ENCODE data around the gene SNAPC2. TPM values are rescaled to one million over a fixed set of nuclear protein-coding genes. Genes with fewer than 3 reads are reported as not detected.

Gene SNAPC2
- total and polyA plus RNA-seq, 2 of the 13 experiments (the other 11 are each of a cell fraction or from before 2014, with no cell fraction given), result 10.2 to 12.7 TPM

DNA sequence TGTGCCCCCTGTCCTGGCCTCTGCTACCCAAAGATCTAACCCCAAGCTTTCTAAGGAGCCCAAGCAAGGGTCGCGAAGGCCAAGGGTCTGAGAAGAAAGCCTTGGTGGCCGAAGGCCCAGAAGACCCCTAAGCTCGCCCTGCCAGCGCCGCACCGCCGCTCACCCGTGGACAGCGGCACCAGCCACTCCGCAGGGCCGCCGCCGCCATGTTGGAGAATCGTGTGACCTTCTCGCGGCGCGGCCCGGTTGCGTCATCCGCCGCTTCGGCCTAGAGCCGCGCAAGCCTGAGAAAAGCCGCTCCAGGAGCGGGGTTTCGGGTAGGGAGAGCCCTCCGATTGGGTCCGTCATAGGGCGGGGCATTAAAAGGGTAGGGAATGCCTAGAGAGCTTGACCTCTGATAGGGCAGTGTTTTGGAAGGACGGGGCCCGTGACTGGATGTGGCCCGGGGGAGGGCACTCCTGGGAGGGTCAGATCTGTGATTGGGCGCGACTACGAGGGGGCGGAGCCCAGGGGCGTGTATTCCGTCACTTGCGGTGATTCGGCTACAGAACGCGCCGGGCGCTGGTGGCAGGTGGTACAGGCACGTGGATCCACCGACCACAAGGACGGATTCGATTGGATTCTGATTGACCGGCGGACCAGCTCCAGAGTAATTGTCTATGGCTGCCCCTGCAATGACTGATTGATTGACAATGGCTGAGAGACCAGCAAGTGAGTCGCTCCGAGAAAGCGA, 23.5 kb downstream of the SNAPC2 start, which contains the start of gene TIMM44 (continued):
- TF ChIP-seq MAFK (conservative IDR thresholded peaks at IDR 0.05 in 1 of 2, IDR thresholded peaks at IDR 0.05 in 1 of 2; ENCODE audit: low read length in 2 of 2), result no peak
- TF ChIP-seq, protein P1, sequence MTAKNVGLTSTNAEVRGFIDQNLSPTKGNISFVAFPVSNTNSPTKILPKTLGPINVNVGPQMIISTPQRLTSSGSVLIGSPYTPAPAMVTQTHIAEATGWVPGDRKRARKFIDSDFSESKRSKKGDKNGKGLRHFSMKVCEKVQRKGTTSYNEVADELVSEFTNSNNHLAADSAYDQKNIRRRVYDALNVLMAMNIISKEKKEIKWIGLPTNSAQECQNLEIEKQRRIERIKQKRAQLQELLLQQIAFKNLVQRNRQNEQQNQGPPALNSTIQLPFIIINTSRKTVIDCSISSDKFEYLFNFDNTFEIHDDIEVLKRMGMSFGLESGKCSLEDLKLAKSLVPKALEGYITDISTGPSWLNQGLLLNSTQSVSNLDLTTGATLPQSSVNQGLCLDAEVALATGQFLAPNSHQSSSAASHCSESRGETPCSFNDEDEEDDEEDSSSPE (CRISPR knock-in tag; IDR thresholded peaks at IDR 0.05), result peak; percentile 74
- TF ChIP-seq, protein P2, sequence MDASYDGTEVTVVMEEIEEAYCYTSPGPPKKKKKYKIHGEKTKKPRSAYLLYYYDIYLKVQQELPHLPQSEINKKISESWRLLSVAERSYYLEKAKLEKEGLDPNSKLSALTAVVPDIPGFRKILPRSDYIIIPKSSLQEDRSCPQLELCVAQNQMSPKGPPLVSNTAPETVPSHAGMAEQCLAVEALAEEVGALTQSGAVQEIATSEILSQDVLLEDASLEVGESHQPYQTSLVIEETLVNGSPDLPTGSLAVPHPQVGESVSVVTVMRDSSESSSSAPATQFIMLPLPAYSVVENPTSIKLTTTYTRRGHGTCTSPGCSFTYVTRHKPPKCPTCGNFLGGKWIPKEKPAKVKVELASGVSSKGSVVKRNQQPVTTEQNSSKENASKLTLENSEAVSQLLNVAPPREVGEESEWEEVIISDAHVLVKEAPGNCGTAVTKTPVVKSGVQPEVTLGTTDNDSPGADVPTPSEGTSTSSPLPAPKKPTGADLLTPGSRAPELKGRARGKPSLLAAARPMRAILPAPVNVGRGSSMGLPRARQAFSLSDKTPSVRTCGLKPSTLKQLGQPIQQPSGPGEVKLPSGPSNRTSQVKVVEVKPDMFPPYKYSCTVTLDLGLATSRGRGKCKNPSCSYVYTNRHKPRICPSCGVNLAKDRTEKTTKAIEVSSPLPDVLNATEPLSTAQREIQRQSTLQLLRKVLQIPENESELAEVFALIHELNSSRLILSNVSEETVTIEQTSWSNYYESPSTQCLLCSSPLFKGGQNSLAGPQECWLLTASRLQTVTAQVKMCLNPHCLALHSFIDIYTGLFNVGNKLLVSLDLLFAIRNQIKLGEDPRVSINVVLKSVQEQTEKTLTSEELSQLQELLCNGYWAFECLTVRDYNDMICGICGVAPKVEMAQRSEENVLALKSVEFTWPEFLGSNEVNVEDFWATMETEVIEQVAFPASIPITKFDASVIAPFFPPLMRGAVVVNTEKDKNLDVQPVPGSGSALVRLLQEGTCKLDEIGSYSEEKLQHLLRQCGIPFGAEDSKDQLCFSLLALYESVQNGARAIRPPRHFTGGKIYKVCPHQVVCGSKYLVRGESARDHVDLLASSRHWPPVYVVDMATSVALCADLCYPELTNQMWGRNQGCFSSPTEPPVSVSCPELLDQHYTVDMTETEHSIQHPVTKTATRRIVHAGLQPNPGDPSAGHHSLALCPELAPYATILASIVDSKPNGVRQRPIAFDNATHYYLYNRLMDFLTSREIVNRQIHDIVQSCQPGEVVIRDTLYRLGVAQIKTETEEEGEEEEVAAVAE (CRISPR knock-in tag; IDR thresholded peaks at IDR 0.05; ENCODE audit: borderline replicate concordance), result peak; percentile 98
- TF ChIP-seq SMAD1 (CRISPR knock-in tag; IDR thresholded peaks at IDR 0.05; ENCODE audit: borderline replicate concordance, low read depth), result peak; percentile 12; the same call in 1 of the 2 replicates
- TF ChIP-seq MXI1 (IDR thresholded peaks at IDR 0.05; ENCODE audit: borderline replicate concordance, low read depth, low read length), result peak; percentile 97; the same call in 2 of the 3 replicates
- 0 out of 2 replicates have a peak, but pooled peaks have one; percentile 47 for TF ChIP-seq ZNF674 (CRISPR knock-in tag; IDR thresholded peaks at IDR 0.05; ENCODE audit: low read depth)
- no peak for TF ChIP-seq ZSCAN29 (CRISPR knock-in tag; conservative IDR thresholded peaks at IDR 0.05)
- TF ChIP-seq SATB2 (CRISPR knock-in tag; IDR thresholded peaks at IDR 0.05), result no peak
- TF ChIP-seq, protein P3, sequence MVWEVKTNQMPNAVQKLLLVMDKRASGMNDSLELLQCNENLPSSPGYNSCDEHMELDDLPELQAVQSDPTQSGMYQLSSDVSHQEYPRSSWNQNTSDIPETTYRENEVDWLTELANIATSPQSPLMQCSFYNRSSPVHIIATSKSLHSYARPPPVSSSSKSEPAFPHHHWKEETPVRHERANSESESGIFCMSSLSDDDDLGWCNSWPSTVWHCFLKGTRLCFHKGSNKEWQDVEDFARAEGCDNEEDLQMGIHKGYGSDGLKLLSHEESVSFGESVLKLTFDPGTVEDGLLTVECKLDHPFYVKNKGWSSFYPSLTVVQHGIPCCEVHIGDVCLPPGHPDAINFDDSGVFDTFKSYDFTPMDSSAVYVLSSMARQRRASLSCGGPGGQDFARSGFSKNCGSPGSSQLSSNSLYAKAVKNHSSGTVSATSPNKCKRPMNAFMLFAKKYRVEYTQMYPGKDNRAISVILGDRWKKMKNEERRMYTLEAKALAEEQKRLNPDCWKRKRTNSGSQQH (CRISPR knock-in tag; IDR thresholded peaks at IDR 0.05; ENCODE audit: low read depth), result peak; percentile 64; the same call in 1 of the 2 replicates
- peak; percentile 74; the same call in 1 of the 2 replicates for TF ChIP-seq GTF3A (CRISPR knock-in tag; conservative IDR thresholded peaks at IDR 0.05)
- peak; percentile 75; the same call in 1 of the 2 replicates for TF ChIP-seq ZFP82 (CRISPR knock-in tag; IDR thresholded peaks at IDR 0.05; ENCODE audit: borderline replicate concordance)
- TF ChIP-seq ATF7-NPFF (CRISPR knock-in tag; IDR thresholded peaks at IDR 0.05; ENCODE audit: low read depth), result peak; percentile 68; the same call in 1 of the 2 replicates
- TF ChIP-seq SNAPC2 (CRISPR knock-in tag; IDR thresholded peaks at IDR 0.05), result peak; percentile 95
- TF ChIP-seq, protein P4, sequence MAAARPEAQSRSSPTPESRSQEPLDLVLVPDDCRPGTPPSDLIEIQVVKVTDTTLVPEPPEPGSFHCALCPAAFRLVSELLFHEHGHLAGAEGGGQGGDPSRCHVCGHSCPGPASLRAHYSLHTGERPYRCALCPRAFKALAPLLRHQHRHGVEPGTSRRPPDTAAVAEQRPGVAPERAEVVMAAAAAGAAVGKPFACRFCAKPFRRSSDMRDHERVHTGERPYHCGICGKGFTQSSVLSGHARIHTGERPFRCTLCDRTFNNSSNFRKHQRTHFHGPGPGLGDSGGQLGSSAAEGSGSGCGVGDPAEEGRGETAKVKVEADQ (CRISPR knock-in tag; IDR thresholded peaks at IDR 0.05; ENCODE audit: borderline replicate concordance), result no peak
- TF ChIP-seq, protein P5, sequence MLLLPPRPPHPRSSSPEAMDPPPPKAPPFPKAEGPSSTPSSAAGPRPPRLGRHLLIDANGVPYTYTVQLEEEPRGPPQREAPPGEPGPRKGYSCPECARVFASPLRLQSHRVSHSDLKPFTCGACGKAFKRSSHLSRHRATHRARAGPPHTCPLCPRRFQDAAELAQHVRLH (CRISPR knock-in tag; IDR thresholded peaks at IDR 0.05; ENCODE audit: borderline replicate concordance, low read depth), result peak; percentile 50; the same call in 1 of the 2 replicates
- no peak for TF ChIP-seq MTA3 (CRISPR knock-in tag; IDR thresholded peaks at IDR 0.05)
- no peak for TF ChIP-seq ZNF615 (CRISPR knock-in tag; IDR thresholded peaks at IDR 0.05; ENCODE audit: borderline replicate concordance)
- no peak for TF ChIP-seq HOXA7 (CRISPR knock-in tag; IDR thresholded peaks at IDR 0.05)
- peak; percentile 90 for TF ChIP-seq KLF6 (CRISPR knock-in tag; IDR thresholded peaks at IDR 0.05)
- peak; percentile 81 for TF ChIP-seq NFRKB (IDR thresholded peaks at IDR 0.05)
- TF ChIP-seq MBNL3 (CRISPR knock-in tag; conservative IDR thresholded peaks at IDR 0.05), result no peak
